Upper lobe of right lung (tissue), 1 donor: ENCODE measurements around the gene ZHX3. TPM values are rescaled to one million over a fixed set of nuclear protein-coding genes. Genes with fewer than 3 reads are reported as not detected.

Source experiments
- ATAC-seq: fragments of 200-7000 bp; cut with Tn5 transposase; one replicate; pipeline ENCODE4 v1.9.1; 2020; ENCODE audit warnings: mild to moderate bottlenecking, moderate library complexity
- DNase-seq: peaks from one replicate; pipeline ENCODE4 v3.0.0-alpha.2; 2020
- H3K27ac ChIP-seq: fragments of 200-600 bp; one replicate; pipeline ENCODE4 v1.8.0; 2022
- H3K27me3 ChIP-seq: fragments of 200-600 bp; one replicate; pipeline ENCODE4 v1.8.0; 2022; ENCODE audit warnings: mild to moderate bottlenecking
- H3K36me3 ChIP-seq: fragments of 200-600 bp; one replicate; pipeline ENCODE4 v1.8.0; 2022
- H3K4me1 ChIP-seq: fragments of 200-600 bp; one replicate; pipeline ENCODE4 v1.8.0; 2022
- H3K4me3 ChIP-seq: fragments of 200-600 bp; one replicate; pipeline ENCODE4 v1.8.0; 2022; ENCODE audit warnings: mild to moderate bottlenecking
- H3K9me3 ChIP-seq: fragments of 200-600 bp; one replicate; pipeline ENCODE4 v1.8.0; 2022
- intact Hi-C: fragments of 100-400 bp; cut with DNase I; formaldehyde crosslinking; loops from one replicate; pipeline ENCODE4 v1.11.0; 2022
- total RNA-seq: library from RNA; stranded (reverse); fragmentation: NEBNext Ultra II Directional; extraction: Animal tissue kit (Norgen Biotek cat#: 25700); gene quantifications from one replicate; pipeline ENCODE4 v1.2.1, GENCODE V29; 2021
- TF ChIP-seq, protein P1 (sequence below): fragments of 200-600 bp; IDR thresholded peaks from one replicate; pipeline ENCODE4 v1.8.0; 2022; ENCODE audit warnings: antibody characterized with exemption
- donor health status: DM: no; HTN: yes; CAD: no; lungs with severe emphysema.

Gene ZHX3
- total RNA-seq, 1 donor from 2014 or later, result 45.3 TPM

- intact Hi-C loops, result no loop called here
- Histone ChIP-seq H3K4me3 (no peak overlapping the region), H3K27ac (peak overlapping the region; percentile 70), H3K4me1 (peaks cover 97% of the 10 kb centered on the region), H3K27me3 (no peaks in the 10 kb centered on the region), H3K36me3 (no peaks in the 10 kb centered on the region), H3K9me3 (no peaks in the 10 kb centered on the region)
- TF ChIP-seq, protein P1, sequence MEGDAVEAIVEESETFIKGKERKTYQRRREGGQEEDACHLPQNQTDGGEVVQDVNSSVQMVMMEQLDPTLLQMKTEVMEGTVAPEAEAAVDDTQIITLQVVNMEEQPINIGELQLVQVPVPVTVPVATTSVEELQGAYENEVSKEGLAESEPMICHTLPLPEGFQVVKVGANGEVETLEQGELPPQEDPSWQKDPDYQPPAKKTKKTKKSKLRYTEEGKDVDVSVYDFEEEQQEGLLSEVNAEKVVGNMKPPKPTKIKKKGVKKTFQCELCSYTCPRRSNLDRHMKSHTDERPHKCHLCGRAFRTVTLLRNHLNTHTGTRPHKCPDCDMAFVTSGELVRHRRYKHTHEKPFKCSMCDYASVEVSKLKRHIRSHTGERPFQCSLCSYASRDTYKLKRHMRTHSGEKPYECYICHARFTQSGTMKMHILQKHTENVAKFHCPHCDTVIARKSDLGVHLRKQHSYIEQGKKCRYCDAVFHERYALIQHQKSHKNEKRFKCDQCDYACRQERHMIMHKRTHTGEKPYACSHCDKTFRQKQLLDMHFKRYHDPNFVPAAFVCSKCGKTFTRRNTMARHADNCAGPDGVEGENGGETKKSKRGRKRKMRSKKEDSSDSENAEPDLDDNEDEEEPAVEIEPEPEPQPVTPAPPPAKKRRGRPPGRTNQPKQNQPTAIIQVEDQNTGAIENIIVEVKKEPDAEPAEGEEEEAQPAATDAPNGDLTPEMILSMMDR, result no peak
- no peak for ATAC-seq
- no peak for DNase-seq
Observed at GRCh38 chr20:41147767-41148191, 169.8 kb downstream of the ZHX3 start.

GRCh38 chr20:41145821-41146620, 171.5 kb downstream of the ZHX3 start:
- no peaks in the 10 kb centered on the region for H3K36me3 ChIP-seq
- peaks cover 99% of the 10 kb centered on the region for H3K4me1 ChIP-seq
- H3K4me3 ChIP-seq, result no peak overlapping the region
- intact Hi-C loops, result no loop called here
- peak overlapping the region; percentile 70 for H3K27ac ChIP-seq
- peak; percentile 63 for ATAC-seq
- no peaks in the 10 kb centered on the region for H3K27me3 ChIP-seq
- TF ChIP-seq, protein P1, result no peak
- no peaks in the 10 kb centered on the region for H3K9me3 ChIP-seq
- peak; percentile 73 for DNase-seq

DNA sequence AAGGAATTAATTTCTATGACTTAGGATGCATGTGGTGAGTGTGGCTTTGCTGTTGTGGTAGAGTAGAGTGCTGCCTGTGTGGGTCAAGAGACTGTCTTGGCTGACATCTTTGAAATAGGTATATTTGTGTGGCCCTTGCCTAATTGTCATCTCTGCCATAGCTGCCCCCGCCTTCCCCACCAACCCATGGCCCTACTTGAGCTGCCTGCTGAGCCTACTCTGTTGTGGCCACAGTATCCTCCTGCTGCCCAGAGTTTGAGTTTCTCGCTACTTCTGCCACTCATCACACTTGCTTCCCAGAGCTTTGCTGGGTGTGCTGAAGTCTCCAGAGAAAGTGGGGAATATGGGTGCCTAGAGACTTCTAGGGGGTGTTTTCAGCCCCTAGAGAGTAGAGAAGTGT, 172.2 kb downstream of the ZHX3 start:
- DNase-seq (no peak), ATAC-seq (no peak)
- Histone ChIP-seq H3K9me3 (no peaks in the 10 kb centered on the region), H3K4me1 (peaks cover 99% of the 10 kb centered on the region), H3K36me3 (no peaks in the 10 kb centered on the region), H3K27ac (peak overlapping the region; percentile 70), H3K4me3 (no peak overlapping the region), H3K27me3 (no peaks in the 10 kb centered on the region)
- TF ChIP-seq, protein P1, result no peak
- intact Hi-C loops, result no loop called here

DNA sequence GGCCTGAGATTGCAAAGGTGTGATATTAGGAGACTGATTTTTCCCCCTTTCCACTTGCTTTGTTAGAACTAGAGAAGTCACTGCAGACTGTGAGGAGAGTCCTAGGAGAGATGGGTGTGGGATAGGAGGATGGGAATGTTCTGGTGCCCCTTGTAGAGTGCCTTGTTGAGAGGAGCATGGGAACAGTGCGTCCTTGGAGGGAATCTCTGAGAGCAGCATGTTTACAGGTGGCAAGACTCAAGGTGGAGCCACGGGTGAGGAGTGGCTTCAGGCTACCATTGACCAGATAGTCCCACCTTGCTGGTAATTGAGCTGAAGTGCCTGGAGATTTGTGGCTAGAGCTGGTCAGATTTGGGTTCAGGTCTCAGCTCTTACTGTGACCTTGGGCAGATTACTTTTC, 174.2 kb downstream of the ZHX3 start:
- Histone ChIP-seq H3K4me1 (peaks cover 94% of the 10 kb centered on the region), H3K4me3 (no peak overlapping the region), H3K36me3 (no peaks in the 10 kb centered on the region), H3K27me3 (no peaks in the 10 kb centered on the region), H3K9me3 (no peaks in the 10 kb centered on the region), H3K27ac (peak overlapping the region; percentile 70)
- intact Hi-C loops, result no loop called here
- TF ChIP-seq, protein P1, result no peak
- ATAC-seq (peak; percentile 72), DNase-seq (peak; percentile 54)

DNA sequence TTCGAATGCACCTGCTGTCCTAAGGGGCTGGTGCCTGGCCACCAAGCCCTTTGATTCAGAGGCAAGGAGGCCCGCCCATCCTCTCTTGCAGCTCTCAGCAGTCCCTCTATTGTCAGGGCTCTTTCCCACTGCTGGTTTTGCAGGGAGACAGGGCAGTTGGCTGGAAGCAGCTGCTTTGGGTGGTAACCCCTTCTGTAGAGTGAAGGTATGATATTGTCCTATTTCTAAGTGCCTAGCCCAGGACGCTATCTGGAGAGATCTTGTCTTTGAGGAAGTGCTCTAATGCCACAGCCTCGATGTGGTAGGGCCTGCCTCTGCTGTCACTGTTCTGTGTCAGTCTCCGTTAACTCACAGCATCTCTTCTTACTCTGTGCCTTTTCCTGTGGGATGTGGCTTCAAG, 174.6 kb downstream of the ZHX3 start:
- no peak overlapping the region for H3K4me3 ChIP-seq
- intact Hi-C loops, result no loop called here
- no peaks in the 10 kb centered on the region for H3K9me3 ChIP-seq
- TF ChIP-seq, protein P1, result no peak
- peak; percentile 1 for ATAC-seq
- DNase-seq, result peak; percentile 41
- no peaks in the 10 kb centered on the region for H3K27me3 ChIP-seq
- peak overlapping the region; percentile 70 for H3K27ac ChIP-seq
- peaks cover 90% of the 10 kb centered on the region for H3K4me1 ChIP-seq
- H3K36me3 ChIP-seq, result no peaks in the 10 kb centered on the region
